HG03060 (cell line): ENCODE results near the gene GATAD2A.

ENCODE experiments used
- ATAC-seq: cut with Tn5 transposase; IDR thresholded peaks from one replicate; pipeline ENCODE4 v1.9.1; 2021; ENCODE audit warnings: low read depth, moderate number of reproducible peaks; ENCODE audit not compliant: unreplicated experiment

Gene GATAD2A

GRCh38 chr19:19502281-19502680, 96.8 kb downstream of the GATAD2A start:
- no peak for ATAC-seq

GRCh38 chr19:19502808-19503602, 97.5 kb downstream of the GATAD2A start:
- no peak for ATAC-seq

GRCh38 chr19:19504754-19505668, 99.5 kb downstream of the GATAD2A start:
- ATAC-seq: no peak

GRCh38 chr19:19505669-19506326, 100.3 kb downstream of the GATAD2A start:
- ATAC-seq: no peak

GRCh38 chr19:19506592-19506991, 101.1 kb downstream of the GATAD2A start:
- no peak for ATAC-seq

GRCh38 chr19:19507354-19507753, 101.9 kb downstream of the GATAD2A start:
- no peak for ATAC-seq

GRCh38 chr19:19508217-19508616, 102.7 kb downstream of the GATAD2A start:
- no peak for ATAC-seq

GRCh38 chr19:19510432-19510831, 105.0 kb downstream of the GATAD2A start:
- no peak for ATAC-seq

- no peak for ATAC-seq
Measured at GRCh38 chr19:19513682-19514081, 108.2 kb downstream of the GATAD2A start.

GRCh38 chr19:19514215-19514657, 108.8 kb downstream of the GATAD2A start:
- no peak for ATAC-seq

GRCh38 chr19:19514881-19515641, 109.6 kb downstream of the GATAD2A start, which contains the start of gene TSSK6:
Gene TSSK6, minus strand, starts transcription at chr19:19515548. Its CDS starts 121 bp downstream, at chr19:19515427.
- ATAC-seq: no peak

- ATAC-seq: peak; percentile 68
Measured at GRCh38 chr19:19515642-19516519, 110.4 kb downstream of the GATAD2A start, which contains the start of gene NDUFA13. Gene NDUFA13, plus strand, starts transcription at chr19:19516225. Its CDS starts 14 bp downstream, at chr19:19516239.

- ATAC-seq: no peak
Measured at GRCh38 chr19:19517235-19517619, 111.8 kb downstream of the GATAD2A start.

GRCh38 chr19:19520989-19521388, 115.5 kb downstream of the GATAD2A start:
- ATAC-seq: no peak

GRCh38 chr19:19523177-19523576, 117.7 kb downstream of the GATAD2A start:
- no peak for ATAC-seq

GRCh38 chr19:19524053-19524452, 118.6 kb downstream of the GATAD2A start:
- no peak for ATAC-seq

- ATAC-seq: no peak
Measured at GRCh38 chr19:19525611-19526380, 120.3 kb downstream of the GATAD2A start.
